HG03521 (cell line): Measurements from ENCODE around the gene TBCB.
"Not testable (repeated sequence)": the region's sequence is repeated elsewhere in the genome, so short reads cannot be mapped to it uniquely, and the experiment has no call there.

Experiments used
- ATAC-seq: cut with Tn5 transposase; IDR thresholded peaks from one replicate; pipeline ENCODE4 v1.9.1; 2021; ENCODE audit warnings: mild to moderate bottlenecking, moderate library complexity; ENCODE audit not compliant: unreplicated experiment

TBCB gene

DNA sequence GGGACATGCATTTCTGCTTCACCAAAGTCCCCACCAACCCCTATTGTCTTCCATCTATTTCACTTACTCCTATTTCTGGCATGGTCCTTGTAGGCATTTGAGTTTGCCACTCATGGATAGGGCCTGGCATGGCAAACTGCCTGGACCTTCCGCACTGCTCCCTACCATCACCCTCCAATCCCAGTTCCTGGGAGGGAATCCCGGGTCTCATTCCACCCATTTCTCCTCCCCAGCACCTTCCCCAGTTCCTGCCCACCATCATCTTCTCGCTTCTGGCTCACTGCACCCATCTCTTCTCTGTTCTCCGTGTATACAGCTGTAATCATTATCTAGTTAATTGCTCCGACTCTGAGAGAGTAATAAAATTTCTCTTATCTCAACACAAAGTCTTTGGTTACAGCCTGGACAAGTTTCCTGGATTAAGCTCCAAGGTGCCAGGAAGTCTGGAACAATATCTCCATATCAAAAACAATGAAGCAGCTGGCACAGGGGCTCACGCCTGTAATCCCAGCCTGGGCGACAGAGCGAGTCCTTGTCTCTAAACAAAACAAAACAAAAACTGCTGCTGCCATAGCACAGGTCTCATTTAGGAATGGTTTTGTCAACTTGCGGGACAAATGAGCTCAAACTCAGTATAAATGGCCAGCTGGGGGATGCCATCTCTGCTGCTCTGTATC lies 54.0 kb downstream of the TBCB start:
- ATAC-seq: no peak

DNA sequence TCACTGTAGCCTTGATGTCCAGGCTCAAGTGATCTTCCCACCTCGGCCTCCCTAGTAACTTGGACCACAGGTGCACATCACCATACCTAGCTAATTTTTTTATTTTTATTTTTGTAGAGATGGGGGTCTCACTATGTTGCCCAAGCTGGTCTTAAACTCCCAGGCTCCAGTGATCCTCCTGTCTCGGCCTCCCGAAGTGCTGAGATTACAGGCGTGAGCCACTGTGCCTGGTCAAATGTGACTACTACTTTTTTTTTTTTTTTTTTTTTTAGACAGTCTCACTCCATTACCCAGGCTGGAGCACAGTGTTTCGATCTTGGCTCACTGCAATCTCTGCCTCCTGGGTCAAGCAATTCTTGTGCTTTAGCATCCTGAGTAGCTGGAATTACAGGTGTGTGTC lies 57.6 kb downstream of the TBCB start:
- no peak for ATAC-seq

DNA sequence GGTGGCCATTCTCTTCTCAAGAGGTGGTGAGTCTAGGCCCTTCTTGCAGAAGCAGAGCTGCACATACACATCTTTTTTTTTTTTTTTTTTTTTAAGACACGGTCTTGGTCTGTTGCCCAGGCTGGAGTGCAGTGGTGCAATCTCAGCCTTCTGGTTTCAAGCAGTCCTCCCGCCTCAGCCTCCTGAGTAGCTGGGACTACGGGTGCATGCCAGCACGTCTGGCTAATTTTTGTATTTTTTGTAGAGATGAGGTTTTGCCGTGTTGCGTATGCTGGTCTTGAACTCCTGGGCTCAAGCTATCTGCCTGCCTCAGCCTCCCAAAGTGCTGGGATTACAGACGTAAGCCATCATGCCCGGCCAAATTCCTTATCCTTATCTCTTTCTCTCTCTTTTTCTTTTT lies 58.6 kb downstream of the TBCB start:
- not testable (repeated sequence) for ATAC-seq
